ENCODE measurements around the gene UQCC5.

UQCC5 gene

DNA sequence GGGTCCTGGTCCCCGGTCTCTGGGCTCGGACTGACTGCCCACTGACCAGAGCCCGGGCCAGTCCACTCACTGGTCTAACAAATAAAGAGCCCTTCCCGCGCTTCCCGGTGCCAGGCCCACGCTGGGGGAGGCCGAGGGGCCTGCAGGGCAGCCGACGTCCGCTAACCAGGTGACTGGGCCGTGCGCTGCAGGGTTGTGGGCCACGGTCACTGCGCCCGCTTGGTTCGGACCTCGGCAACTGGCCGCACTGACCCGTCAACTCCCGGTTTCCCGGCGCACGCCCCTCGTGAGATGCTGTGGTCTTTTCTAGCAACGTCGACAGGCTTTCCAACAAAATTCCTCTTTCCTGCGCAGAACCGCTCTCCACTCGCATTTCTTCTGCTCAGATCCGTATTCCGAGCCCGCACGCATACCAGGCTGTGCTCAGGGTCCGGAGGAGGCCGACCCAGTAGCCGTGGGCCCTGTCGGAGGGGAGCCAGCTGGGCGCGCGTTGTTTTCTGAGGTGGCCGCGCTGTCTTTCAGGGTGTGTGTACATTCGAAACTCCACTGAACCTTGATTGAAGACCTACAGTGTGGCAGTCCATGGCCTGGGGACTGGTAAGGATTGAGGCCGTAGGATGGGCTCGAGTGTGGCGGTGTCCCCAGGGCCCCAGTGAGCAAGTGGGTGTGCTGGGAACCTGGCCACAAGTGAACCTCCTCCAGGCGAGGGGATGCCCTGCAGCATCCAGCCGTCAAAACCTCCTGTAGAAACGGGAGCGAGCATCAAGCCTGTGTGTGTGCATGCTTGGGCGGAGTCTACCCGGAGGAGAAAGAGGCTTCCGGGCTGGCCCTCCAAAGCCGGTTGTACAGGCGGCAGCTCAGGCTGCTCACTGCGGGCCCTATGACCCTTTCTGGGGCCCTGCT lies 1.9 kb upstream of the UQCC5 start:
- DNase-seq (ENCODE audit: low read depth in 2 of 2), result no peak

DNA sequence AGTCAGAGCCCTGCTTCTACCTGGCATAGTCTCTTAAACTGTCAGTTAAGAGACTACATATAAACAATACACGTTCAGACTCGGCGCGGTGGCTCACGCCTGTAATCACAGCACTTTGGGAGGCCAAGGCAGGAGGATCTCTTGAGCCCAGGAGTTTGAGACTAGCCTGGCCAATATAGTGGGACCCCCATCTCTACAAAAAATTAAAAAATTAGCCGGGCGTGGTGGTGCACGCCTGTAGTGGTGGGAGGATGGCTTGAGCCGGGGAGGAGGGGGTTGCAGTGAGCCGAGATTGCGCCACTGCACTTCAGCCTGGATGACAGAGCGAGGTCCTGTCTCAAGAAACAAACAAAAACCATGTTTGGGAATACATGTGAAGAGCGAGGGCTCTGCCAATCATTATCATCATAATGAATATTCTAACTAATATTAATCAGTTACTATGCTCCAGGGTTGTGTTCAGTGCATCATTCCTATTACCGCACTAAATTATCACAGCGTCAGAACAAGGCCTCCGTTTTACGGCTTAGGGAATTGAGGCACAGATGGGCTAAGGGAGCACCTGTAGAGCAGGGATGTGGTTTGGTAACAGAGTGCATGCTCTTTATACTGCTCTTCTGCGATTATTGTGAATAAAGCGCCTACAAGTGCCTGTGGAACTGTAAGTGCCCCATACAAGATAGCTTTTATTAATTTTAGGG lies 844 bp upstream of the UQCC5 start:
- no peak for DNase-seq (ENCODE audit: low read depth in 2 of 2)

DNA sequence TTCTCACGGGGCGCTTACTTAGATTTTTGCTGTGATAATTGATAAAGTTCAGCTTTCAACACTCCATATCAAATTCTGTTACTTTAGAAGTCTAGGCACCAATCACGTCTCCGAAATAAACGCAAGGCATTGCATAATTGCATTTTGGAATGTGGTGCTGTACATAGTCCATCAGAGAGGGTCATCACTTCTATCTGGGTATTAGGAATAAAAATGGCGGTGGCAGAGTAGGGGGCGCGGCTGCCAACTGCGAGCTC lies 365 bp upstream of the UQCC5 start:
- no peak for DNase-seq (ENCODE audit: low read depth in 2 of 2)

DNA sequence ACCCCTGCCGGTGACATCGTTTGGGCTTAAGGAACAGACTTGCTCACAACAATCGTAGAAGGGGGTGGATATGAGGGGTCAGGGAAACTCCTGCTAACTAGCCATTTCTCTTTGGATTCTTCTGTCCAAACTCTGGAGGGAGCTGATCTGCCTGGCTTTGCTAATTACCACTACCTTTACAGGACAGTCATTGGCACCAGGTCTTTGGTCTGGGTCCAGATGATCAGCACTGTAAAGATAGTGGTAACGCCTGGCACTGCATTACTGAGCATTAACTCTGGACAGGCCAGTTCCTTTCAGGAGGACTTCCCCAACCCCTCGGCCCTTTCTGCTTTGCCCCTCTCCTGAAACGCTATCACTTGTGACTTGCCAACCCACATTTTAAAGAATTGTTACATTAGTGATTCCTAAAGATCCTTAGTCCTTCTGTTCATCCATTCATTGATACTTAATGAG lies 788 bp downstream of the UQCC5 start:
- no peak for DNase-seq (ENCODE audit: low read depth in 2 of 2)

DNA sequence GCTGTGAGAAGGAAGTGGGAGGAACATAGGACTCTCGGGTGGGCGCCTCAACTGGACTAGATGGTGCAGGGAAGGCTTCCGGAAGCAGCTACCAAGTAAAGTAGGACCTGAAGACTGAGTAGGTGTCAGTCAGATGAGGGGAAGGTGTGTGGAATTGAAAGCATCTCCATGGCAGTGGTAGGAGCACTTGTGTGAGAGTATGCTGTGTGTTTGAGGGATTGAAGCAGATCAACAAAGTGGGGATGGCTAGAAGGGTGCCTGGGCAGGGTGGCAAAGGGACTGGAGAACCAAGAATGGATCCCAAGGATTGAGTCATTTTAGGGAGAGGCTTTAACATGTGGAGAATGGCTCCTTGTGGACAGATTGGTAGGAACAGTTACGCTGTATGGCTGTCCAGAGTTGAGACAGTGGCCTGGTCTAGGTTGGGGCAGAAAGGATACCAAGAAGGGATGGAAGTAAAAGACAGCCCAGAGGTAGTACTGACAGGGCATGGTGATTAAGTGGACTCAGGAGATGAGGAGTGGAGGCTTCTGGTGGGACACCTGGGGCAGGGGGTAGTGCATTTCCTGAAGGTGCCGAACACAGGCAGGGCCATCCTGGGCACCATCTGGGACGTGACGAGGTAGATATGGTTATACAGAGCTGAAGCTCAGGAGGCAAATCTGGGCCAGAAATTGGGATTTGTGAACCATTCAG lies 1.5 kb downstream of the UQCC5 start:
- DNase-seq (ENCODE audit: low read depth in 2 of 2), result no peak

DNA sequence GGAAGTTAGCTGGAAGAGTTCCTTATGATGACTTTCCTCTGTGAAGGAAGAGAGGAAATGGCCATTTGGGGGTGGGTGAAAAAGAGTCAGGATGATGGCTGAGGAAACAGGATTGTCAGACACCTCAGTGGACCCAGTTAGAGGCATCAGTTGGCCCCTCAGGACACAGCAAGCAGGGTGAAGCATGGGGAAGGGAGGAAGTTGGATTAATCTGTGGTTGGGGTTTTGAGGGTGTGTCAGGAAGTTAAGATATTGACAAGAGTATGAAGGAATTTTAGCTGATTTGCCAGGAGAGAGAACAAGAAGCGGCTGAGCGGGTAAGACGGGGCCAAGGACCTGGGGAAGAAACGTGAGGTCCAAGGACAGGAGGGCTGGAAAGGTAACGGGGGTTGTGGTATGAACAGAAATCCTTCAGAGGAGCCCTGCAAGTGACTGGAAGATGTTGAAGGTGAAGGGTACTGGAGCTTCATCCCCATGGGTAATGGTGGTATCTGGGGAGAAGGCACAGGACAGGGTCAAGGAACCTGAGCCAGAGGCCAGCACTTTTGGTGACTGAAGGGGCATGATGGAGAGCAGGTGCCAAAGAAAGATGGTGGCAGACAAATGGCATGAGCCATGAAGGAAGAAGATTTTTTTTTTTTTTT lies 2.7 kb downstream of the UQCC5 start:
- DNase-seq (ENCODE audit: low read depth in 2 of 2), result no peak

DNA sequence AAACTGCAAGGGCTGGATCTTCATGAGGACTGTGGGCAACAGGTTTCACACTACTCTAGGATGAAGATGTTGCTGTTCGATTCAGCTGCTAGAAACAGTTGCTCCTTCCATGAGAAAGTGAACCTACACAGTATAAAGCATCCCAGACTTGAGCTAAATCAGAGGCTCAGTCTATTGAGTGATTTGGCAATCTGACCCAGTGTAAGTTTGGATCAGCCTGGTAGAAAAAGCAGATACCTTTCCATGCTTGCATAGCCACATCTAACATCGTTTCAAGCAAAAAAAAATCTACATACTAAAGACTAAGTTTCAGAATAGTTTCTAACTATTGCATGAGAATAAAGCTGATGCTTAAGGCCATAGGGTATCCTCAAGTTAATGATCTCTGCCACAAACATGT lies 4.6 kb downstream of the UQCC5 start:
- no peak for DNase-seq (ENCODE audit: low read depth in 2 of 2)

DNA sequence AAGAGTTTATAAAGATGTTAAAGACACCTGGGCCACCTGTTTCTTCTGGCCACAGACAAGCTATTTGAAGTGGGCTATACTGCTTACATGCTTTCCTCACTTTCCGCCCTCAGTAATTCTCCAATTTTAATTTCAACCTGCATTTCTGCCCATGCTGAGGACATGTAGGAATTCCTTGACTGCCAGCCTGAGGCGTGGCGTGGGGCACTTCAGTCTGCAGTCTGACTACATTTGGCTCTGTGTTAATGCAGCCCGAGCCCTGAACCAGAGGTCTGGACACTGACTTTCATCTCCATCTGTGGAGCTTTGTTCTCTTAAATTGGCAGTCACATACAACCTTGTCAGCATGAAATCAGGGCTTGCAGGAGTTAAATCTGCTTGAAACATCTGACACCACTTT lies 8.5 kb downstream of the UQCC5 start:
- DNase-seq (ENCODE audit: low read depth in 2 of 2), result no peak

DNA sequence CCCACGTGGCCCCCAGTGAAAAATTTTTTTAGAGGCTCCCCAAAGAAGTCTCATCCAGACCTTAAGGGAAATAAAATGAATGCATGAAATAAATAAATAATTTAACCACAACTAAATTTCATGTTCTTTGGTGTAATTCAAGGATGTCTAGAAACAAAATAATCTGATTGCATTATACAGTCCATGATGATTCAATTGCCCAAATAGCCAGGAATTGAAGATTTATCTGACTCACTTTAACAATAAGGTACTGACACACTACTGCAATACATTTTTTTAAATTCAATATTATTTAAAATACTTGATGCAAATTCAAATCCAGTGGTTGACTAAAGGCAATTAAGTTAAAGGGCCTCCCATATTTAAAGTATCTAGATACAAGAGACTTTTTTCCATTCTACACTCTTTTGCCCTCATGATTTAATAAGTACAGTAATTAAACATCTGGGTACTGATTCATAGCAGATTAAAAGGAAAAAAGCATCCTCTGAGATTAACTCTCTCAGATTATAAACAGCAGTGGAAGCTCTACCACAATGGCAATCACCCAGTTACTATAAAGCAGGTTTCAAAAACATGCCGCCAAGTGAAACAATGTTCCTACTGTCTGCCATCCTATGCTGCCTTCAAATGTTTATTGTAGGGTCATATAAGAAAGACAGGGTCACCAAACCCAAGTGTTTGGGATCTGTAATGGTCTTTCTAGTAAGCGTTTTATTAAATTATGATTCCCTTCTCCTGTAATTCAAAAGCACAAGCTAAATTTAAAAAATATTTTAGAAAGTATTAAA lies 9.9 kb downstream of the UQCC5 start:
- DNase-seq (ENCODE audit: low read depth in 2 of 2), result no peak

DNA sequence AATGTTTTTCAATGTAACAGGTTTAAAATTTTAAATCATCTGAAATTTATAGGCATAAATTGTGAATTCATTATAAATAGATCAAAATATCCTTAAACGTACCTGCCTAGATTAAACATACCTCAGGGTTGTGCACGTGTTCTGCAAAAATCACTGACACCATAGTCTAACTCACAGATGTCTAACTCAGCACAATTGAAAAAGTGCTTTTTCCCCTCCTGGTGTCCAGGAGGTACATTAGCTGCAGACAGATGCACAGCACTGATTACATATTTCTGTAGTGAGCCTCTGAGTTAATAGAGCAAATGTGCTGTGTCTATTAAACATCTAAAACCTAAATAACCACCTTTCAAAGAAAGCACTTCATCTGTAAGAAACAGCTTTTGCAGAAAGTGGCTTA lies 10.7 kb downstream of the UQCC5 start:
- DNase-seq (ENCODE audit: low read depth in 2 of 2), result no peak

DNA sequence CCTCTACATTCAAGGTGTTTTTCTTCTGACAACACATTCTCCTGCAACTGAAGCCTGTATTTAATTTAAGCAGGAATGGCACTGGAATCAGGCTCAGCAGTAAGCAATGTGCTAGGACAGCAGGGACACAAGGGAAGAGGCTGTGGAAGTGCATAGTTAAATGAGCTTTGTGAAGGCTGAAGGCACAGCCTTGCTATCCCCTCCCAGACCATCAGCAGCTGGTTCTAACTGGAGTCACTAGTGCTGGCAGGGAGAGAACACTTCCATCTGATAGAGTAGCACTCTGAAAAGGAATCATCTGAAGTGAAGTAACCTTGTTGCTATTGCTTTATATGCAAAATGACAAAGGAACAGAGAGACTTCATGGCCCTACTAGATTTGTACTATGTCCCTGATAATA lies 14.7 kb downstream of the UQCC5 start:
- DNase-seq (ENCODE audit: low read depth in 2 of 2), result no peak

DNA sequence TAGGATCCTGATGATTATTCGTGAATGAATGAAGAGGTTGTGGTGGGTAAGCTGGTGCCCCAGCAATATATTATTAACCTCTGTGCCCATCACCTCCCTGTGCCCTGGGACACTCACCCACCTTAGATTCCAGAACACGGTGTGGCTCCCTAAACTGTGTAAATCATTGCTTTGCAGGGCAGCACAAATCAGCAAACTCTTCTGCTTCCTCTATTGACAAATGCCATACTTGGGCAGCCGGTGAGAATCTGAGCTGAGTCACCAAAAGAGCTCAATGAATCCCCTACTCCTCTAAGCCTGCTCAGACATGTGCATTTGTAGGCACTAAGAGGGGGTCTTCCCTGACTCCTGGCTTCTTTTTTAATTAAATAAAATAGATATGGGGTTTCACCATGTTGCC lies 15.7 kb downstream of the UQCC5 start:
- no peak for DNase-seq (ENCODE audit: low read depth in 2 of 2)

DNA sequence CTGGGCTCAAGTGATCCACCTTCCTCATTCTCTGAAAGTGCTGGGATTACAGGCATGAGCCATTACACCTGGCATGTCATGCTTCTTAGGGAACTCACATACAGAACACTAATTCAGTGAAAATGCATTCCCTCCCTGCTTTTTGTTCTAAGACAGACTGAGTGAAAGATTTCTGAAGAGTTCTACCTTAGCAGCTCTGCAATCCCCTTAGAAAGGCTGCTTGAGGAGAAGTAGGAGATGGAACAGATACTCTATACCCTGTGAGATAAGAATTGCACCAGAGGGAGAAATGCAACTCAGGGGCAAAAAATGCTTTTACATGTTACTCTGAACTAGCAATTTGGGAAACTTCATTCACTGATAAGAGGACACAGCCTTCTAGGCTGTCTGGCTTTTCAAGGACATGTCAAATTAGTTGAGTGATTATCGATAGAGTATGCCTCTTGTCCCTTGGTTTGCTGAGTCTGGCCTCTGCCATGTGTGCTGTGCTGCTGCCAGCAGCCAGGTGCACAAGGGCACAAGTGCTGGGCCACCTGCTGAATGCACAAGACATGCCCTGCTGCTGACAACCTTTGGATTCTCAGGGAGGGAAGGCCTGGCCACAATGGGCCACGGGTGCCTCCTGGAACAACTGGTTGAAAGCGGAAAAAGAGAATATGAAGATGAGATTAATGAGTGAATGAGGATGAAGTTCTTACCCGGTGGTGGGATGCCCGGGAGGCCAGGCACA lies 17.8 kb downstream of the UQCC5 start:
- no peak for DNase-seq (ENCODE audit: low read depth in 2 of 2)

DNA sequence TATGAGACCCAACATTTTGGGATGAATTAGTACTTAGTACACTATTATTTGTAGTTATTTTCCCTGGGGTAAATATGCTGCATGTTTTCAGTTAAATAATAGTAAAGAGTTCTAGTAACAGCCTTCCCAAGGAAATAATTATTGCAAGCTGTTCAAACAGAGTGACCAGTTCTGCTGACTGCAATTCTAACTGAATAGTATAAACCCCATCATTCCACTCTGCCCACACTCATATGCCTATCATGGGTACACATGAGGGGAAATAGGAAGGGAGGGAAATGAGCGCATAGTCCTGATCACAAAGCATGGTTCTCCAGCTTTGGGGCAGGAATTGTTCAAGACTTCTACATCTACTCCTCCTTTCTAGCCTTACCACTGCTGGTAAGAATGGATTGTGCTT lies 18.7 kb downstream of the UQCC5 start:
- DNase-seq (ENCODE audit: low read depth in 2 of 2), result no peak

DNA sequence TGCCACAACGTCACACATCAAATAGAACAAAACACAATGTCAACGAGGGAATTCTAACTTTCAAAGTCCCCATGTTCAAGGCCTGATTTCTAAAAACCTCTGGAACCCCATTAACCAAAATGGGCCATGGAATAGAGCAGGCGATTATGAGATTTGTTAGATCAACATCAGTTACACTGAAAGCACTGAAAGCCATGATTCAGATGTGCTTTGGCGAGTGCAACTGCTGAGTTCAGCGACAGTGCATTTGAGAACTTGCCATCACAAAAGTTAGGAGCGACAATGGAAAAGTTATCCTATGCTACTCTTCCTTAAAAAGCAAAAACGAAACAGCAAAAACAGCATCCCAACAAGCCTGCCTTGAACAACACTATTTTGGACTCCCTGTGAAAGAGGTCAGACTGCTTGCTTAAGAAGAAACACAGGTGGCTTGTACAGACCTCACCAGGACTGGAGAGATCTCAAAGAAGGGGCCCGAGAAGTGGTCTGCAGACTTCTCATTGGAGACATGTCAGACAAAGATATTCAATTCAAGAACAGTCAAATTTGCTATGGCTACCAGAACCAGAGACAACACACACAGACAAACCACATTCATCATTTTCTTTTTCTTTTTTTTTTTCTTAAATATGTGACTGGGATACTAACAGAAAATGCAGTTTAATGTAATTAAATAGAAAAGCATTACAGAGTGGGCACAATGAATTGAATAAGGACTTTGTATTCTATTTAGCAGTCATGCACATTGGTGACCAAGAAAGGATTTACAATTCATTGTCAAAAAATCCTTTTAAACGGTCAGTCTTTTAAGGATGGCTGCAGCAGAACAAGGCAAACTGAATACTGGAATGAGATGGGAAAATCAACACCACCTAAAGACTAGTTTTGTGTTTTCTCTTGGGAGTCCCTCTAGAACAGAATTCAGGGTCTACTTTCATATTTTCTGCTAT lies 20.9 kb downstream of the UQCC5 start:
- no peak for DNase-seq (ENCODE audit: low read depth in 2 of 2)

DNA sequence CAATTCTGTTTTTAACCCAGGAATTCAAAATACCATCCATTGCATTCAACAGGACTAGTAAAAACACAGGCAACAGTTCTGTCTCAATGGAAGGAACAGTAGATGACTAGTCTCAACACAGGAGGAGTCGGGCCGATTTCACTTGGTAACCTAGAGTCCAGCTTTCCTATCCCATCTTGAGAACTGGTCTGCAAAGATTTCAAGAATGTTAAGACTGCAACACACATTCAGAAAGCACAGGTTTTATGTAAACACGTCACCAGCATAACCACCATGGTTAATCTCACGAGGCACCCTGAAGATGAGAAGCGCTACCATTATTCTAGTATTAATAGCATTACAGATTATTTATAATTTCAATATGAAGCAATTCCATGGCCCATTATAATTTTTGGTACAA lies 22.0 kb downstream of the UQCC5 start:
- no peak for DNase-seq (ENCODE audit: low read depth in 2 of 2)

DNA sequence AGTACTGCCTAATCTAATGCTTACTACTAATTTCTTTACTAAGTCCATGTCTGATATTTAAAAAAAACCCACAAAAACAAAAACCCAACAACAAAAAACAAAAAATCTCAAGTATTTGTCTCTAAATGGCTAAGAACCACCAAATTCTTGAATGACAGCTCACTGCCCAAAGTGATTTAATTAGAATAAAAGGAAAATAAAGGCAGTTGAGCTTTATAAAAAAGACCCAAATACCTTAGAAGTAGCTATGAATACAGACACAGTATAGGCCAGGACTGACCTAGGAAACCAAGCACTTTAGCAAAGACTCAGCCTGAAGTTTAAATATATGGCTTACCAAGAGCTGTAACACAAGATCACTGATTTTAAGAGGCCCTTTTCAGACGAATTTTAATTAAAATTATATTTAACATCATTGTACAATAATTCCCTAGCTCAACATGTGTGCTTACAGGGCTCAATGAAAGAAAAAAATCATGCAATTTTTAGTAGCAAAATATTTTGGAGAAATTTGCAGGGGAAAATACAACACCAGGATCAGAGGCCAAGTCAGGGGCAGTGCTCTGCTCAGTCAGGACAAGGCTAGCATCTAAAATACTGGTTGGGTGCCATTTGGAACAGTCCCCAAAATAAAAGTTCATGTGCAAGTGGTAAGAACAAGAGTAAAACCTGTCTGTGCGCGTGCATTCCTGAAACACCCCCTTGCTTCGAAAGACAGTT lies 24.8 kb downstream of the UQCC5 start:
- no peak for DNase-seq (ENCODE audit: low read depth in 2 of 2)

DNA sequence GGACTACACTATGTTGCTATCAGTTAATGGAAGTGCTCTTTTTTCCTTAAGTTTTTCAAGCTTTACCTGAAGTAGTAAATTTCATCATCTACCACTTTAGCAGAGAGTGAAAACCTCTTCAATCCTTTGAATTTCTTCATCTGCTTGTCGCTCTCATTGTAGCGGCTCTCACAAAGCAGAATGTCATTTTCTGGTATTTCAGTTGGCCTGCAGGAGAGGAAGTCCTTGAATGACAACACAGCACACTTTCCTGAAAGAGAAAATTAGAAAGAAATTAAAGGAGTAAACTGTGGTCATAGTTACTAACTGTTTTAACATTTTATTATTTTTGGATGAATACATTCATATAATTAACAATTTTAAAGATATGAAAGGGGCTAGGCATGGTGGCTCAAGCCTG lies 27.6 kb downstream of the UQCC5 start:
- no peak for DNase-seq (ENCODE audit: low read depth in 2 of 2)

DNA sequence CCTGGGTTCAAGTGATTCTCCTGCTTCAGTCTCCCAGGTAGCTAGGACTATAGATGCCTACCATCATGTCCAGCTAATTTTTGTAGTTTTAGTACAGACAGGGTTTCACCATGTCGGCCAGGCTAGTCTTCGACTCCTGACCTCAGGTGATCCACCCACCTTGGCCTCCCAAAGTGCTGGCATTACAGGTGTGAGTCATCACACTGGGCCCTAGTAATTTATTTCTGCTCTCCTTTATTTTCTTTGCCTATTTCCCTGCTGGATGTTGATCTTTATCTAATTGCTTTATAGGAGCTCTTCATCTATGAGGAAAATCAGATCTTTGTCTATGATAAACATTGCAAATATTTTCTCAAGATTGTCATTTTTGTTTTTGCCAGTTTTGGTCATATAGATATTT lies 31.7 kb downstream of the UQCC5 start:
- DNase-seq (ENCODE audit: low read depth in 2 of 2), result no peak

Data from stimulated activated CD4-positive, alpha-beta T cell treated with anti-CD3 and anti-CD28 coated beads, Interleukin-1b, Interleukin-23, amount 100 ng/mL, for 4 hours (primary cell).